Loucy (cell line): ENCODE measurements around the gene THBS4.

ENCODE experiments used
- CTCF ChIP-seq: fragments of 200-600 bp; sonication (generic); conservative IDR thresholded peaks from 2 replicates; pipeline ENCODE4 v1.5.1; 2014; ENCODE audit warnings: mild to moderate bottlenecking, antibody characterized with exemption, low read length
- EZH2phosphoT487 ChIP-seq: fragments of 200-600 bp; IDR thresholded peaks from 2 replicates; pipeline ENCODE4 v1.6.1; 2018; ENCODE audit warnings: antibody characterized with exemption, mild to moderate bottlenecking, moderate library complexity, borderline replicate concordance

GRCh38 chr5:80127116-80127552 is 92.0 kb downstream of the THBS4 start:
- no peak for TF ChIP-seq CTCF
- TF ChIP-seq EZH2phosphoT487 = no peak
